ENCODE results near the gene OR5B21.

DNA sequence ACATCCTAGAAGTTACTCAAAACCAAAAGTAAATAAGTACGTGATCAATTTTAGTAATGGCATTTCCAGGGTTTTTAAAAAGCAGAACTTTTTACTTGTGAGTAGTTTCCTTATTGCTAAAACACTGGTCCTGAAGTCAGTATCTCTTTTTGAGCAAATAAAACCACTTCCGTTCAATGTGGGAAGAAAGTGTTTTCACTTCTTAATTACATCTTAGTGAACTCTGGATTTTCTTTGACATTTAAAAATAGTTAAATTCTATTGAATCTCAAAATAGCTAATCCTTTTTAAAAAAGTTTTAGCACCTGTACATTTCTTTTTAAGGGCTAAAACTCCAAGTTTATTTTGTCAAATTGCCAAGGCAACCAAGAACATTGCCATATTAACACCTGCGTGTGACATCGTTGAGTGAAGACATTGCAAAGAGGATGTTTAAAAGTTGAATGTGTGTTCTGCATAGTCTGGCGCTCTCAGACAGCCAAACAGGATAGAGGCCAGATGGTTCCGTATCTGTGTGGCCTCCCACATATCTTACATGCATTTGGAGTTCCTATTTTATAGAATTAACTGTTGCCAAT, 17.2 kb upstream of the OR5B21 start:
- TF ChIP-seq, protein P1, sequence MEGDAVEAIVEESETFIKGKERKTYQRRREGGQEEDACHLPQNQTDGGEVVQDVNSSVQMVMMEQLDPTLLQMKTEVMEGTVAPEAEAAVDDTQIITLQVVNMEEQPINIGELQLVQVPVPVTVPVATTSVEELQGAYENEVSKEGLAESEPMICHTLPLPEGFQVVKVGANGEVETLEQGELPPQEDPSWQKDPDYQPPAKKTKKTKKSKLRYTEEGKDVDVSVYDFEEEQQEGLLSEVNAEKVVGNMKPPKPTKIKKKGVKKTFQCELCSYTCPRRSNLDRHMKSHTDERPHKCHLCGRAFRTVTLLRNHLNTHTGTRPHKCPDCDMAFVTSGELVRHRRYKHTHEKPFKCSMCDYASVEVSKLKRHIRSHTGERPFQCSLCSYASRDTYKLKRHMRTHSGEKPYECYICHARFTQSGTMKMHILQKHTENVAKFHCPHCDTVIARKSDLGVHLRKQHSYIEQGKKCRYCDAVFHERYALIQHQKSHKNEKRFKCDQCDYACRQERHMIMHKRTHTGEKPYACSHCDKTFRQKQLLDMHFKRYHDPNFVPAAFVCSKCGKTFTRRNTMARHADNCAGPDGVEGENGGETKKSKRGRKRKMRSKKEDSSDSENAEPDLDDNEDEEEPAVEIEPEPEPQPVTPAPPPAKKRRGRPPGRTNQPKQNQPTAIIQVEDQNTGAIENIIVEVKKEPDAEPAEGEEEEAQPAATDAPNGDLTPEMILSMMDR (IDR thresholded peaks at IDR 0.05; ENCODE audit: low read length): no peak
- TF ChIP-seq EZH2phosphoT487 (IDR thresholded peaks at IDR 0.05; ENCODE audit: low read length) (no peak), EZH2 (optimal IDR thresholded peaks at IDR 0.05; ENCODE audit: low read depth, low read length) (no peak)
